HG02571 (cell line): ENCODE results near the gene MAP3K19.
A peak's percentile ranks its signal among the peaks of the same experiment; 100 is the strongest.
"Not testable (repeated sequence)": the region's sequence is repeated elsewhere in the genome, so short reads cannot be mapped to it uniquely, and the experiment has no call there.

Experiments used
- ATAC-seq: cut with Tn5 transposase; IDR thresholded peaks from one replicate; pipeline ENCODE4 v1.9.1; 2021; ENCODE audit warnings: mild to moderate bottlenecking, moderate library complexity; ENCODE audit not compliant: unreplicated experiment

Gene MAP3K19

DNA sequence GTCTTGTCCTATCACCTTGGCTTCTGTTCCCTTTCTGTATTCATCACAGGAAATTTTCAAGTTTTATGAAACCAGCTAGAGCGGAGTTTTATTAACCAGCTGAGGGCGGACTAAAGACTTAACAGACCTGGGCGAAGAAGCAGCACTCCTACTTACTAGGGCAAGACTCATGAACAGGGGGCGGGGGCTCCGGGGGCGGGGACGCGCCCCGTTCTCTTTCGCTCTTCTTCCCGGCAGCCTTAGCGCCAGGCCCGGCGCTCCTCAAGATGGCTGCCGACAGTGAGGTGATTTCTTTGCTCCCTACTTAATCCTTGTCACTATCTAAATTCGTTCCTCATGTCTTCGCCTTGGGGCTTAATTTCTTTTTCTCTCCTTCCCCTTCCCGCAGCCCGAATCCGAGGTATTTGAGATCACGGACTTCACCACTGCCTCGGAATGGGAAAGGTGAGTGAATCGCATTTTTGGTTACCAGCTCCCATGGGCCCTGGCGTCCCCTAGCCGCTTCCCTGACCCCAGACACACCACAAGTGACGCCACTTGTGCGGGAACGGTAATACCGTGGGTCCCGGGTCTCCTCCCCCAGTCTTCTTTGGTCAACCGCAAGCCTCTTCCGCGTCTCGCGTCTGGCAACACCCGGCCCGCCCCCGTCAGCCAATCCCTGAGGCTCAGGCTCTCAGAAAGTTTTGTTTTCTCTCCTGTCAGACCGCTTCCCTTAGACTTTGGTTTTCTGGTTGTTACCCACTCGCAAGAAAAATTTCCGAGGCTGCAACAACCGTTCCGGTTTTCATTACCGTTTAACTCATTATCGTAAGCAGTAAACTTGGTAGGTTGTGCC lies 5.0 kb upstream of the MAP3K19 start, which contains the start of gene RAB3GAP1:
Gene RAB3GAP1 (plus strand): TSS at position 251 of the 835 bp plus-strand sequence. CDS start 16 bp downstream, at position 267.
- ATAC-seq = peak; percentile 83

DNA sequence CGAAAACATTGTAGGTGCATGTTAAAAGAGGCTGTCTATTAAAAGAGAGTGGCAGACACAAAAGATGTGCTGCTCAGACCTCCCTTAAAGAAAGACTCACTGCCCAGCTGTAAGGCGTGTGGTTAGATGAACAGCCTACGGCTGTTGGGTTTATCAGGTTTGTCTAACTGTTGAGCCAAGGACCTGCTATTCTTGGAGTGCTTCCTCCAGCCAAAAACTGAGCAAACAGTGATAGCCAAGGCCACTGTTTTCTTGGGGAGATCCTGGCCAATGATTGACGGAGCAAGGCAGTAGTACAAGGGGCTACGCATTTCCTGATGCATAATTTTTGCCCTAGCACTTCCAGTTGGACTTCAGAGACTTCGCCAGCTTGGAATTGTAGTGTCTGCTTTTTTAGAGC lies 3.4 kb upstream of the MAP3K19 start:
- ATAC-seq = no peak

DNA sequence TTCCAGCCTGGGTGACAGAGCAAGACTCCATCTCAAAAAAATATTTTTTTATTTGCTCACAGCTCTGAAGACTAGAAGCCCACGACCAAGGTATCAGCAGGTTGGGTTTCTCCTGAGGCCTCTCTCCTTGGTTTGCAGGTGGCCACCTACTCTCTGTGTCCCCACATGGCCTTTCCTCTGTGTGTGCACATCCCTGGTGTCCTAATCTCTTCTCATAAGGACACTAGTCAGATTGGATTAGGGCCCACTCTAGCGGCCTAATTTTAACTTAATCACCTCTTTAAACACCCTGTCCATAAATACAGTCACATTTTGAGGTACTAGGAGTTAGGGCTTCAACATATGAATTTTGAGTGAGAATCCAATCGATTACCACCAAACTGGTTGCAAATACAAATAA lies 2.9 kb upstream of the MAP3K19 start:
- ATAC-seq = no peak

DNA sequence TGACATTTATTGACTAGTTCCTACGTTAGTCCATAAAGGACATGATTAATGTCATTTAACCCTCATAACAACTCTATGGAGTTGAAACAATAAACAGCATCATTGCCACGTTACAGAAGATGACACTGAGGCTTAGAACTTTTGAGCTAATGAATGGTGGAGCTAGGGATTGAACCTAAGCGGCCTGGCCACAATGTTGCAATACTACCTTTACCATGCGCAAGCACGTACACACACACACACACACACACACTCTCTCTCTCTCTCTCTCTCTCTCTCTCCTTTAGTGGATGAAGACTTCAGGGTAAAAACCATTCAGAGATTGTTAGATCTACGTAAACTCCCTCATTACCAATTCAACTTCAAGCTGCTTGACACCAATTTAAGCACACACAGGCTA lies 875 bp upstream of the MAP3K19 start:
- no peak for ATAC-seq

DNA sequence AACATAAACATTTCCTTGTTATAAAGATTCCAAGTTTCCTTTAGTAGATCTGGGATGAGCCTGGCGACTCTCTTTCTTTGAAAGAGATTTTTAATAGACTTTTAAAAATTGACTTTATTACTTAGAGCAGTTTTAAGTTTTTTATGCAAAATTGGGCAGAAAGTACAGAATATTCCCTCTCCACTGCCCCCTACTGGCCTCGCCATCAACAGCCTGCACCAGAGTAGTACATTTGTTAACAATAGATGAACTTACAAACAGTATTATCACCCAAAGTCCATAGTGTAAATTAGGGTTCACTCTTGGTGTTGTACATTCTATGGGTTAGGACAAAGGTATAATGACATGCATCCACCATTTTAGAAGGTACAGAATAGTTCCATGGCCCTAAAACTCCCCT lies 3.9 kb downstream of the MAP3K19 start:
- no peak for ATAC-seq

DNA sequence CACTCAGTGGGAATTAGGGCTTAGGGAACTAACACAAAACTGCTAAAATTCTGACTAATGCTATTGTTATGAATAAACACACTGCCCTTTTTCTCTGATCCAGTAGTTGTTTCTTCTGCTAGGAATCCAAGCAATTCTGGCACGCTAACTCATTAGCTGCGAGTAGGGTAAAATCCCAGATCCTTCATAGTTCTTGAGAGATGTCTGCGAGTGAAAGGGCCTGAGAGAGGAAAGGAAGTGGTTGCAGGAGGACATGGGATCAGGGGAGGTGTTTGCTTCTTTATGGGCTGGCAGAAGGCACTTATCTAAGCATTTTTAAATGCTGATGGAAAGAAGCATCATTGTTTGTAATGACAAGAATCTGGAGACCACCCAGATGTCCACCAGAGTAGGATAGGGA lies 9.4 kb downstream of the MAP3K19 start:
- no peak for ATAC-seq

DNA sequence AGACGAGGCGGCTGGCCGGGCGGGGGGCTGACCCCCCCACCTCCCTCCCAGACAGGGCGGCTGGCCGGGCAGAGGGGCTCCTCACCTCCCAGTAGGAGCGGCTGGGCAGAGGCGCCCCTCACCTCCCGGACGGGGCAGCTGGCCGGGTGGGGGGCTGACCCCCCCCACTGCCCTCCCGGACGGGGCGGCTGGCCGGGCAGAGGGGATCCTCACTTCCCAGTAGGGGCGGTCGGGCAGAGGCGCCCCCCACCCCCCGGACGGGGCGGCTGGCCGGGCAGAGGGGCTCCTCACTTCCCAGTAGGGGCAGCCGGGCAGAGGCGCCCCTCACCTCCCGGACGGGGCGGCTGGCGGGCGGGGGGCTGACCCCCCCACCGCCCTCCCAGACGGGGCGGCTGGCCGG lies 14.0 kb downstream of the MAP3K19 start:
- not testable (repeated sequence) for ATAC-seq

DNA sequence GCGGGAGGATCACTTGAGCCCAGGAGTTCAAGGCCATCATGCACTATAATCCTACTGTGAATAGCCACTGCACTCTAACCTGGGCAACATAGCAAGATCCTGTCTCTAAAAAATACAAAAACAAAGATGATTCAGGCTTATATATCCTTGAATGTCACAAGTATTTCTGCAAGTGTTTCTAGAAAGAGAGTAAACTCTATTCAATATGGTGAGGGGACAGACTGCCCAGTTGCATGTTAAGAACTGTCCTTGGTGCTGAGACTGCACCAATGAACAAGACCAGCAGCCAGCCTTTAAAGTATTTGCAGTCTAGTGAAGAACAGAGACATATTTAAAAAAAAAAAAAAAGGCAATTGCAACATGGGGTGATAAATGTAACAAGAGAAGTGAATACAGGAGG lies 16.4 kb downstream of the MAP3K19 start:
- ATAC-seq = no peak

DNA sequence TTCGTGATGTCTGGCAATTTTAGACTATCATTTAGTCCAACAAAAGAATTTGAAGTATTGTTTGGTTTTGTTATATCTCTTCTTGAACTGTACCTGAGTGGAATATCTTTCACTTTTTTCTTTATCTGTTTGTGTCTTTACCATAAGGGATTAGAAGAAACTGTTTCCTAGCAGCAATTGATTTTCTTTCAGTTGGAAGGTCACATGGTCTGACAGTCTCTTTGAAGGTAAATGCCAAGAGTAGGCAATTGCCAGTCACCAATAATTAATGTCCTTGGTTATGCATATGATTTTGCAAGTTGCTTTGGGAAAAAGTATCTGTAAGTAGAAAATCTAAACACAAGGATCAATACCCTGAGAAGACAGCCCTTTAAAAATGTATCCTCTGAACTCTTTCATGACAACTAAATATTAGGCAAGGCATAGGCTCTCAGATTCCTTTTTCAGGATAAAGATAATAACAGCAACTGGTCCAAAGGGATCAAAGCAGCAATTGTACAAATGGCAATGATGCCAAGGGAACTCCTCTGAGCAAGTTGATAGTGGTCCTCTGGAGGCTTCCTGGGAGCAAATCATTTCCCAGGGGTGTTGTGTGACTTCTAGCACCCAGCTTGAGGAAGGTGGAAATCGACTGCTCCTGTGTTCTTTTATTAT lies 17.6 kb downstream of the MAP3K19 start:
- ATAC-seq = no peak

DNA sequence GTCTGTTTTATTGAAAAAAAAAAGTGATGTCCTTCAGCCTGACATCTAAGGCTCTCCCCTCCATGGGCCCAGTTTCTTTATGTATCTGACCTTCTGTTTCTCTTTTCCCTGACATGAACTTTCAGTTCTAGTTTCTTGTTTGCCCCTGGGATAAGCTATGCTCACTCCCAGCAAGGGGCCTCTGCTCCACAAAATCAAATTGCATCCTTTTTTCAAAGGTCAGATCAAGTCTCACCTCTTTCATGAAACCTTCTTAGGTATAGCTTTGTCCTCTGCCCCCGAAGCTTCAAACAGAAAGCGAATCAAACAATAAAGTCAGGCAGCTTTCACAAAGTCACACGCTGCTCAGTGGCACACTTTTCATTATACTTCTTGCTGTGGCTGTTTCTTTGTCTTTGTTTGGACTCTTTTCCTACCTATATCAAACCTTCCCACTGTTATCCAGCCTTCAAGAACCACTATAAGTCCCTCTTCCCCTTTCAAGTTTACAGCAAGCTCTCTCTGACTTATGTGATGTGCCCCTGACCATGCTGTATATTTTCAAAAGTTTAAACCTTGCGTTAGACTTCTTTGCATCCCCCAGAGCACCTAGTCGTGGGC lies 23.3 kb downstream of the MAP3K19 start:
- no peak for ATAC-seq

DNA sequence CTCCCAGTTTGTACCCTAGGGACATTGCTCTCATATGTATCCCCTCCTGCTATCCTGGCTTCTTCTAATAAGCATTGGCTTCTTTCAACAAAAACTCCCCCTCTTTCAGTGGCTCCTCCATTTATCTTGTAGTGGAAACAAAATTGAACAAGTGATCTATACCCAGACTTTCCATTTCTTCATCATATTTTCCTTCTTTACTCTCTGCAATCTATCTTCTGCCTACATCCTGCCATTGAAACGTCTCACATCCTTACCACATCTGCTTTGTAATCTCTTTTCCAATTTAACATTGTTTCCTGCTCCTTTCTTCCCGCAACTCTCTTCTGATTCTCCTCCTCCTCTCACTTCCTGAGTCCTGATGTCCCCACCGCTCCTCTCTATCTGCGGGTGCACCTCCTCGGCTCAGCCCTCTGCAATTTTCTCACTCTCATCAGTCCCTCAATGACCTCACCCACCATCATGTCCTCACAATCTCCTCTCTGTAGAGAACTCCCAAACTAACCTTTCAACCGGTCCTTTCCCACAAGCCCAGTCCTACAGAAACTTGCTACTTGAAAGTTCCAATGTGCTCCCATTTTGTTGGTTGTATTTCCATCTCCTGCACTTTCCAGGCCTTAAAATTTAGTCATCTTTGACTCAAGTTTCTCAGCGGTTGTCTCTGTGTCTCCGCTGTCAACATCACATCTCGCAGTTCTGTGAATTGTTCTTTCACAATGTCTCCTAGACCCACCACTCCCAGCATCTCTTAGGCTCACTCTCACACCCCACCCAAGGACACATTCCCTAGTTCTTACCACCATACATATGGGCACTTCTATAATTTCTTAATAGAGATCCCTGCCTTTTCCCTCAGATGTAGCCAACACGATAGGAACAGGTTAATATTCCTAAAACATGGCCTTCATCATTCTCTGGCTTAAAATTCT lies 24.0 kb downstream of the MAP3K19 start:
- ATAC-seq = no peak

DNA sequence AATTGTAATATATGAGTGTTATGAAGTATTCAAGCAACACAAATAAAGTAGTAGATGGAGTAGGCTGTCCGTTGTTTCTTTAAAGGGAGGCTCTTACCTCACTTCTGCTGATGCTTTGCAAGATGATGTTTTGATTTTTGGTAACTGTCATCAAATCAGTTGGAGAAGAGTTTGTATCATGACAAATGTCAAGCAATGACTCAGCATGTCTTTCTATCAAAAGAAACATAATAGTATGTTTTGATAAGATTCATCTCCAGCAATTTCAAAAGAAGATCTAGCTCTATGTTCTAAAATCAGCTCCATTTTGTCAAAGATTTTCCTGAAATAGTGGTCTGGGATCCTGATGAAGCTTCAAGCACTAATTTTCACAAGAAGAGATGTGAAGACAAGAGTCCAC lies 25.6 kb downstream of the MAP3K19 start:
- ATAC-seq = no peak

DNA sequence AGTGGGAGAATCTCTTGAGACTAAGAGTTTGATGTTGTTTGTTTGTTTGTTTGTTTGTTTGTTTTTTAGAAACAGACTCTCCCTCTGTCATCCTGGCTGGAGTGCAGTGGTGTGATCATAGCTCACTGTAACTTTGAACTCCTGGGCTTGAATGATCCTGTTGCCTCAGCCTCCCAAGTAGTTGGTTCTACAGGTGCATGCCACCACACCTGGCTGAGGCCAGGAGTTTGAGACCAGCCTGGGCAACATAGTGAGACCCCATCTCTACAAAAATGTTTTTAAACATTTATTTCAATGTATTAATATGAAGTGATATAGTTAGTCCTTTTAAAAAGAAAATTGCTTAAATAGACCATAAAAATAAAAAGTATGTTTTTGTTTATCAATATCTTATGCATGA lies 35.6 kb downstream of the MAP3K19 start:
- ATAC-seq = no peak

DNA sequence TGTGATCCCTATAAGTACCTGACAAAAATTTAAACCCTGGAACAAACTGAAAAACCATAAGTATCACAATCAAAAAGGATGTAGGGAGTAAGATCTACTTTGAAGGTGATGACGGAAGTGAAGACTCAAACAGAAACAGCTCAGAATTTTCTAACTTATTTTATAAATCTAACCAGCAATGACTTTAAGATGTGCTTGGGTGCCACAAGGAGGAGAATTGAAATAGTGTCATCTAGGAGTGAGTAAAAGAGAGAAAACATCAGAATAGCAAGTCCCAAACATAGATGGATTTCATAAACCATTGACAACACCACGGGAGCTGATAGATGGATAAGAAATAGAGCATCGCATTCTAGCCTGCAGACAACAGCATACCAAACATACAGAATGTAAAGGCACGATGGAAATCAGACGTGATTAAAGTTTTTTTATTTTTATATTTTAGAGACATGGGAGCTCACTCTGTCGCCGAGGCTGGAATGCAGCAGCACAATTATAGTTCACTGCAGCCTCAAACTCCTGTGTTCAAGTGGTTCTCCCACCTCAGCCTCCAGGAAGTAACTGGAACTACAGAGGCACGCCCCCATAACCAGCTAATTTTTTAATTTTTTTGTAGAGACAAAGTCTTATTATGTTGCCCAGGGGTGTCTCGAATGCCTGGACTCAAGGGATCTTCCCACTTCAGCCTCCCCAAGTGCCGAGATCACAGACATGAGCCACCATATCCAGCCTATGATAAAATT lies 36.9 kb downstream of the MAP3K19 start:
- ATAC-seq = no peak

DNA sequence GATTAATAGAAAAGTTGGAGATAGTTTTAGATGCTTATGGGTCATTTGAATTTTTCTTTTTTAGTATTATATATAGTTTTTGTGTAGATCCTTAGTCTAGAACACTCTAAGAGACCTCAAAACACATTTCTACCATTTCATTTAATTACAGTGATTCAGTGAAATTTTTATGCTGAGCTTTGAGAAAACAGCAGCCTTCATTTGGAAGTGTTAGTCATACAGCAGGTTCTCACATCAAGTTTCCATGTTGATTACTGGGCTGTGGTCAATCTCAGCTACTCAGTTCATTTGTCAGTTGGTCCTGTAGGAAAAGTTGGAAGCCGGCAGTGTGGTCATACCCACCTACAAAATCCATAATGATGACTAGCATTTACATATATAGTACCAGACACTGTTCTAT lies 37.9 kb downstream of the MAP3K19 start:
- ATAC-seq = no peak

DNA sequence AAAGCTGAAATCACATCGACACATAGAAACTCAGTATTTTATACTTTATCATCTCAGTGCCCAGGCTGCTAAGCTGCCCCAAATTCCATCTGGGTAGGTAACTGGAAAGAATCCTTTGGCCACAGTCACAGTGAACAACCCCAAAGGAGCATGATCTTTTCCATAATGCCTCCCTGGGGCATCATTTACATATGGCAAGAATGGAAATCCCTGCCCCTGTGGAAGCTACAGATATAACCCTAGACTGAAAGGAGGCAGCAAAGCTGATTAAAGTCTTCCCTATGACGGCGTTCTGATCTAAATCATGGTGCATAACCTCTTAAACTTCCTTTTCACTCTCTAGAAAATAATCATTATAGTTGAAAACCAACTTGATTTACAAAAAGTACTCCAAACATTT lies 41.5 kb downstream of the MAP3K19 start:
- ATAC-seq = no peak

DNA sequence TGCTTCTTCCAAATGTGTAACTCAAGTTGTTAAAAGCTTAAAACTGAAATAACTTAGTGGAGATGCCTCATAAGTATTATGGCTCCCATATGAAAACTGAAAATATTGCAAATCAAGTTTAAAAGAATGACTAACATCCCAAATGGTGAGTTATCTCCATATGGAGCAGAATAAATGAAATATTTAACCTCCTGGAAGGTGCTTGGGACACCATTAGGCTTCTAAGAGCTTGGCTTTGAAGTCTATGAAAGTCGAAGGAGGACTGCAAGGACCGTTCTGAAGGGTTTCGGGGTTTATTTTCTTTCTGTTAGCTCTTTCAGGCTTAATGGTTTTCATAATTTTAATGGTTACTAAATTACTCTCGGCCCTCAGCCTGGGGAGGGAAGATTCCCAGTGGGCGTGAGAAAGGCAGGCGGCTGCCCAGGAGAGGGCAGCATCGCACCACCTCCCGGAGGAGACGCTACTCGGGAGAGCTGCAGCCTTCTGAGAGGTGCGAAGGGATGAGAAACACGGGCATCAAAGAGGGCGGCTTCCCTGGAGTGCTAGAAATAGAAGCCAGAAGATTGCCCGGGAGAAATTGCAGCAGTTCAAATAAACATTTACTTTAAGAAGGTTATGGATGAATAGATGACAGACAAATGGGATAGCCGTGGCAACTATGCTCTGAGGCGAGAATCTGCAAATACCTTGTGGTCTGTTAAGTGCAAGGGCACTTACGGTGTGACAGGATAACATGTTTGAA lies 43.1 kb downstream of the MAP3K19 start:
- ATAC-seq = peak; percentile 87

DNA sequence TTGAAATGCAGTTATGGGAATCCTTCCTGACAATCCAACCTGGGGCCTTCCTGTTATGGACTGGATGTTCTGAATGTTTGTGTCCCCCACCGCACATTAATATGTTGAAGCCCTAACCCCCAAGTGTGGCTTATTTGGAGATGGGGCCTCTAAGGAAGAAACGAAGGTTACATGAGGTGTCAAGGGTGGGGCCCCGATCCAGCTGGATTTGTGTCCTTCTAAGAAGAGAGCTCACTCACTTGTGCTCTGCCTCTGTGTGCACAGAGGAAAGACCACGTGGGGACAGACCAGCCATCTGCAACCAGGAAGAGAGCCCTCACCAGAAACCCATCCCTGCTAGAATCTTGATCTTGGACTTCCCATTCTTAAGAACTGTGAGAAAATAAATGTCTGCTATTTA lies 44.4 kb downstream of the MAP3K19 start:
- ATAC-seq = no peak

DNA sequence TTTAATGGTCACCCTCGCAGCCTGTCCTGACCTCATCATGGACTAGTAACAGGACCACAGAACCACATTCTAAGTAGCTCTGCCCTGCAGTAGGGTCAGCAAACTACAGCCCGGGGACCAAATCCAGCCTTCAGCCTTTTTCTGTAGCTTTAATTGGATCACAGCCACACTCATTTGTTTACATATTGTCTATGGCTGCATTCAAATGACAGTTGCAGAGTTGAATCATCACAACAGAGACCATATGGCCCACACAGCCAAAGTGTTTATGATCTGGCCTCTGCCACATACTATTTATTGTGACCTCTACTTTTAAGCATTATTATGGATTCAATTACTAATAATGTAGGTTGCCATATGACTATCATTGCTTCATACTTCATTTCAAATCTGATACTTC lies 47.7 kb downstream of the MAP3K19 start:
- no peak for ATAC-seq
